A549 (cell line): ENCODE data around the gene ZNF280A. TPM values are rescaled to one million over a fixed set of nuclear protein-coding genes. Genes with fewer than 3 reads are reported as not detected.
"Not testable (repeated sequence)": the region's sequence is repeated elsewhere in the genome, so short reads cannot be mapped to it uniquely, and the experiment has no call there.

Experiments used
- ATAC-seq, 2 experiments: fragments of 200-7000 bp in 1 of 2; fragments of >200 bp in 1 of 2; cut with Nextera tagmentation in 1 of 2; cut with Tn5 transposase in 1 of 2; 3 replicates each; pipeline versions ENCODE4 v1.8.0 to v1.9.1; 2018 to 2020; ENCODE audit warnings: mild to moderate bottlenecking in 1 of 2, moderate library complexity in 1 of 2
- CTCF ChIA-PET: fragments of 300-600 bp; sonication (Branson Sonifier 250); formaldehyde crosslinking; extraction: SDS; loops from one replicate; lab custom pipeline; 2021; ENCODE audit warnings: antibody characterized with exemption, inconsistent platforms; lab: Yijun Ruan, JAX
- POLR2A ChIA-PET: fragments of 350-600 bp; formaldehyde crosslinking; extraction: SDS; loops from one replicate; lab custom pipeline; 2021; ENCODE audit warnings: antibody characterized with exemption, inconsistent platforms; lab: Yijun Ruan, JAX
- DNase-seq, 2 experiments: peaks; one replicate each; pipeline versions ENCODE4 v3.0.0 to v3.0.0-alpha.2; 2011 to 2016; ENCODE audit warnings: low read depth in 1 of 2, low spot score in 1 of 2
- FAIRE-seq: peaks from 2 replicates; lab custom pipeline; 2011; peaks lifted over from hg19 to GRCh38; lab: Jason Lieb, UNC
- H3K27ac ChIP-seq, 2 experiments: fragments of >200 bp; sonication (Bioruptor Twin); formaldehyde crosslinking; 3 replicates each; pipeline ENCODE4 v1.5.1; 2016 to 2017
- H3K4me1 ChIP-seq: fragments of >200 bp; sonication (Bioruptor Twin); formaldehyde crosslinking; 3 replicates; pipeline ENCODE4 v1.6.1; 2016
- H3K4me2 ChIP-seq: fragments of >200 bp; sonication (Bioruptor Twin); formaldehyde crosslinking; 3 replicates; pipeline ENCODE4 v1.6.1; 2016
- H3K4me3 ChIP-seq: fragments of >200 bp; sonication (Bioruptor Twin); formaldehyde crosslinking; 3 replicates; pipeline ENCODE4 v1.5.1; 2016
- H3K9me3 ChIP-seq: fragments of >200 bp; sonication (Bioruptor Twin); formaldehyde crosslinking; 3 replicates; pipeline ENCODE4 v1.6.1; 2016
- CEBPB ChIP-seq, 2 experiments: fragments of >200 bp in 1 of 2; sonication (Bioruptor Twin) in 1 of 2; formaldehyde crosslinking in 1 of 2; IDR thresholded peaks; 2 replicates each; pipeline ENCODE4 v1.6.1; 2012 to 2016
- EHF ChIP-seq: fragments of 250-450 bp; sonication (Bioruptor Pico); IDR thresholded peaks from 2 replicates; pipeline ENCODE4 v1.5.0; 2020; ENCODE audit warnings: mild to moderate bottlenecking
- ELK1 ChIP-seq: fragments of 150-350 bp; IDR thresholded peaks from 2 replicates; pipeline ENCODE4 v1.6.1; 2014; ENCODE audit warnings: low read depth, mild to moderate bottlenecking, low read length
- FOXS1 ChIP-seq: fragments of 250-450 bp; sonication (Bioruptor Pico); IDR thresholded peaks from 2 replicates; pipeline ENCODE4 v1.5.0; 2020; ENCODE audit warnings: mild to moderate bottlenecking, moderate library complexity
- HEYL ChIP-seq: fragments of 250-450 bp; sonication (Bioruptor Pico); IDR thresholded peaks from 2 replicates; pipeline ENCODE4 v1.8.0; 2021; ENCODE audit warnings: mild to moderate bottlenecking, moderate library complexity
- HOXB5 ChIP-seq: fragments of 250-450 bp; sonication (Bioruptor Pico); IDR thresholded peaks from 2 replicates; pipeline ENCODE4 v1.5.0; 2020; ENCODE audit warnings: mild to moderate bottlenecking, moderate library complexity
- KDM1A ChIP-seq: fragments of 200-600 bp; sonication (generic); IDR thresholded peaks from 2 replicates; pipeline ENCODE4 v1.6.1; 2016; ENCODE audit warnings: low read depth, mild to moderate bottlenecking
- MAX ChIP-seq: IDR thresholded peaks from 2 replicates; pipeline ENCODE4 v1.6.1; 2012
- MAZ ChIP-seq: fragments of 150-350 bp; IDR thresholded peaks from 2 replicates; pipeline ENCODE4 v1.6.1; 2014; ENCODE audit warnings: antibody characterized with exemption, low read depth, low read length, borderline replicate concordance
- PHF8 ChIP-seq: fragments of 200-600 bp; sonication (generic); IDR thresholded peaks from 2 replicates; pipeline ENCODE4 v1.6.1; 2016; ENCODE audit warnings: low read depth, mild to moderate bottlenecking, antibody characterized with exemption, moderate library complexity, borderline replicate concordance
- RCOR1 ChIP-seq: fragments of 150-350 bp; IDR thresholded peaks from 2 replicates; pipeline ENCODE4 v1.6.1; 2014; ENCODE audit warnings: antibody characterized with exemption, low read length, low read depth
- SMC3 ChIP-seq: fragments of >200 bp; sonication (Bioruptor Twin); formaldehyde crosslinking; IDR thresholded peaks from 3 replicates; pipeline ENCODE4 v1.6.1; 2018; ENCODE audit warnings: inconsistent platforms
- WGBS: methylation state at CpG from one replicate; pipeline ENCODE4 v1.1.6; 2017; ENCODE audit errors: missing lambda C conversion rate; 5-methylcytosine and 5-hydroxymethylcytosine counted together
- polyA plus RNA-seq, 4 experiments: library from polyadenylated mRNA; depleted of rRNA in 3 of 4; stranded (reverse); fragments of >200 nt; fragmentation: RNase III in 1 of 4; extraction: RNeasy Plus Mini Kit Qiagen cat#74134 plus additional on column Dnase treatment in 1 of 4; gene quantifications; 2 replicates in 3 of 4; 3 replicates in 1 of 4; pipeline ENCODE4 v1.2.3, GENCODE V29; 2011 to 2017
- TF ChIP-seq, protein P1 (sequence below): fragments of >200 bp; sonication (Bioruptor Twin); formaldehyde crosslinking; IDR thresholded peaks from 3 replicates; pipeline ENCODE4 v1.5.1; 2016

The ZNF280A gene
- polyA plus RNA-seq, 2 of the 4 experiments (the other 2 are of a cell fraction) = 2.0 to 3.0 TPM

DNA sequence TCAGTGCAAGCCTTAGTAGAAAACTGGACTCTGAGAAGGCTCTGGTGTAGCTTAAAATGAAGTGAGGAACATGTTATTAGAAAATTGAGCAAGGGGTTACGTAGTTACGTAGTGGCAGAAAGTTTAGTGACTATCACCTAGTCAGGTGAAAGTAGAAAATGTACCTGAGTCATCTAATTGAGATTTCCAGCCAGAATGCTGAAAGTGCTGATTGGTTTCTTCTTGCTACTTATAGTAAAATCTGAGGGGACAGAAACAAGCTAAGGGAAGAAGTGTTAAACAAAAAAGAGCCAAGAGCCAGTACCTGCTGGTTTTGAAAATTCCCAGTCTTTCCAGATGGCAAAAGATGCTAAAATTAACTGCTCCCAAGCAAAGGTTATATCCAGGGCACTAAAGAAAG is 41.0 kb downstream of the ZNF280A start:
- no peak for FAIRE-seq
- Histone ChIP-seq H3K4me3 (no peak overlapping the region), H3K4me2 (no peak overlapping the region)
- WGBS = 90% methylated on average over 2 of the region's 2 CpGs
- TF ChIP-seq, protein P1, sequence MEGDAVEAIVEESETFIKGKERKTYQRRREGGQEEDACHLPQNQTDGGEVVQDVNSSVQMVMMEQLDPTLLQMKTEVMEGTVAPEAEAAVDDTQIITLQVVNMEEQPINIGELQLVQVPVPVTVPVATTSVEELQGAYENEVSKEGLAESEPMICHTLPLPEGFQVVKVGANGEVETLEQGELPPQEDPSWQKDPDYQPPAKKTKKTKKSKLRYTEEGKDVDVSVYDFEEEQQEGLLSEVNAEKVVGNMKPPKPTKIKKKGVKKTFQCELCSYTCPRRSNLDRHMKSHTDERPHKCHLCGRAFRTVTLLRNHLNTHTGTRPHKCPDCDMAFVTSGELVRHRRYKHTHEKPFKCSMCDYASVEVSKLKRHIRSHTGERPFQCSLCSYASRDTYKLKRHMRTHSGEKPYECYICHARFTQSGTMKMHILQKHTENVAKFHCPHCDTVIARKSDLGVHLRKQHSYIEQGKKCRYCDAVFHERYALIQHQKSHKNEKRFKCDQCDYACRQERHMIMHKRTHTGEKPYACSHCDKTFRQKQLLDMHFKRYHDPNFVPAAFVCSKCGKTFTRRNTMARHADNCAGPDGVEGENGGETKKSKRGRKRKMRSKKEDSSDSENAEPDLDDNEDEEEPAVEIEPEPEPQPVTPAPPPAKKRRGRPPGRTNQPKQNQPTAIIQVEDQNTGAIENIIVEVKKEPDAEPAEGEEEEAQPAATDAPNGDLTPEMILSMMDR = no peak
- TF ChIP-seq HOXB5 (CRISPR knock-in tag) = no peak
- TF ChIP-seq, all 56 proteins: peak for 0
- ChIA-PET POLR2A (no interaction called here), CTCF (interaction anchor here (1.0 to 1.3 kb wide), 3 partner anchors 15 to 802 kb away, joined by 3 to 10 read pairs (median 5); no protein-coding TSS in a partner anchor)
- ATAC-seq = no peak
- H3K9me3 ChIP-seq = no peaks in the 10 kb centered on the region
- H3K27ac ChIP-seq = no peak overlapping the region
- no peak for DNase-seq
- peaks cover 4% of the 10 kb centered on the region; the same call in 1 of the 3 replicates for H3K4me1 ChIP-seq

DNA sequence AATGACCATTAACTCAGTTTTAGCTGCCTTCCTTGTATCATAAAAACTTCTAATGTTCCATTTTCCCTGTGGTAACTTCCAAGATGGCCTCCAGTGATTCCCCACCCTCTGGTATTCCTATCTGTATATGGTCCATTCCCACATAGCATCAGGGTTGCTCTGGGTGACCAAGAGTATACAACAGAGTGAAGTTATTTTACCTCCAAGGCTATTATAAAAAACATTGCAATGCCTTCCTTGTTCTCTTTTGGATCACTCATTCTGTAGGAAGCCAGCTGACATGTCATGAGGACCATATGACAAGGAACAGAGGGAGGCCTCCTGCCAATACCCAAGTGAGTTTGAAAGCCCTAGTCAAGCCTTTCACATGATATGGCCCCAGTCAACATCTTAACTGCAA is 41.6 kb downstream of the ZNF280A start:
- Histone ChIP-seq H3K4me2 (no peak overlapping the region), H3K27ac (no peak overlapping the region), H3K4me3 (no peak overlapping the region), H3K9me3 (no peaks in the 10 kb centered on the region), H3K4me1 (peaks cover 4% of the 10 kb centered on the region; the same call in 1 of the 3 replicates)
- no peak for FAIRE-seq
- POLR2A ChIA-PET = no interaction called here
- CTCF ChIA-PET = interaction anchor here (1.2 to 1.3 kb wide), 2 partner anchors 15 to 477 kb away, joined by 3 to 10 read pairs; no protein-coding TSS in a partner anchor
- DNase-seq = no peak
- ATAC-seq = no peak
- no peak for TF ChIP-seq KDM1A
- no peak for TF ChIP-seq RCOR1
- TF ChIP-seq CEBPB (IDR thresholded peaks at IDR 0.05) = no peak
- no peak for TF ChIP-seq HEYL (CRISPR knock-in tag)
- no peak for TF ChIP-seq EHF (CRISPR knock-in tag)
- TF ChIP-seq, all 56 proteins: peak for 0

GRCh38 chr22:22474733-22475132 is 45.3 kb downstream of the ZNF280A start:
- CTCF ChIA-PET = interaction anchor here (0.7 to 2.4 kb wide), 4 partner anchors 11 to 113 kb away, joined by 4 to 19 read pairs (median 6); no protein-coding TSS in a partner anchor
- 55% methylated on average over 2 of the region's 2 CpGs for WGBS
- Histone ChIP-seq H3K9me3 (no peaks in the 10 kb centered on the region), H3K27ac (no peak overlapping the region), H3K4me1 (no peaks in the 10 kb centered on the region), H3K4me3 (no peak overlapping the region), H3K4me2 (no peak overlapping the region)
- DNase-seq (no peak), FAIRE-seq (no peak), ATAC-seq (no peak)
- no peak for TF ChIP-seq MAZ
- TF ChIP-seq MAX = no peak
- TF ChIP-seq HEYL (CRISPR knock-in tag) = no peak
- no peak for TF ChIP-seq RCOR1
- TF ChIP-seq SMC3 = no peak
- no peak for TF ChIP-seq ELK1
- TF ChIP-seq FOXS1 = no peak
- TF ChIP-seq PHF8 = no peak
- POLR2A ChIA-PET = no interaction called here

DNA sequence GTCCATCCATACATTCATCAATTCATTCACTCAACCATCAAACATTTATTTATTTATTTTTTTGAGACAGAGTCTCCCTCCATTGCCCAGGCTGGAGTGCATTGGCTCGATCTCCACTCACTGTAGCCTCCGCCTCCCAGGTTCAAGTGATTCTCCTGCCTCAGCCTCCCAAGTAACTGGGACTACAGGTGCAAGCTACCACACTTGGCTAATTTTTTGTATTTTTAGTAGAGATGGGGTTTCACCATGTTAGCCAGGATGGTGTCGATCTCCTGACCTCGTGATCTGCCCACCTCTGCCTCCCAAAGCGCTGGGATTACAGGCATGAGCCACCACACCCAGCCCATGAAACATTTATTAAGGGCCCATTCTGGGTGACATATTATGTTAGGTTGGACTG is 49.0 kb downstream of the ZNF280A start:
- ATAC-seq, DNase-seq, H3K27ac ChIP-seq, H3K4me2 ChIP-seq, H3K4me3 ChIP-seq, FAIRE-seq, H3K4me1 ChIP-seq, POLR2A ChIA-PET, H3K9me3 ChIP-seq: not testable (repeated sequence)
- CTCF ChIA-PET = interaction anchor here (1.0 to 1.9 kb wide), 2 partner anchors 9 to 105 kb away, joined by 3 to 5 read pairs; no protein-coding TSS in a partner anchor
- 61% methylated on average over 5 of the region's 5 CpGs for WGBS
